Measurements from ENCODE around the gene CCDC57. TPM values are rescaled to one million over a fixed set of nuclear protein-coding genes. Genes with fewer than 3 reads are reported as not detected.

CCDC57 gene
- total RNA-seq, 1 donor from 2014 or later = 57.9 TPM

GRCh38 chr17:82224666-82225065 is 12.0 kb upstream of the CCDC57 start:
- Mint-ChIP-seq H3K36me3 (ENCODE audit: unreplicated experiment) (no peaks in the 10 kb centered on the region), H3K9me3 (ENCODE audit: unreplicated experiment) (no peaks in the 10 kb centered on the region), H3K27me3 (ENCODE audit: unreplicated experiment) (no peaks in the 10 kb centered on the region), H3K4me1 (ENCODE audit: unreplicated experiment) (peaks cover 6% of the 10 kb centered on the region), H3K27ac (ENCODE audit: unreplicated experiment) (no peak overlapping the region), H3K4me3 (ENCODE audit: unreplicated experiment) (no peak overlapping the region)
- no peak for DNase-seq (ENCODE audit: extremely low spot score, unreplicated experiment)
- no peak for TF ChIP-seq CTCF (IDR thresholded peaks at IDR 0.05)

- Mint-ChIP-seq H3K27ac (ENCODE audit: unreplicated experiment) (no peak overlapping the region), H3K4me3 (ENCODE audit: unreplicated experiment) (no peak overlapping the region), H3K9me3 (ENCODE audit: unreplicated experiment) (no peaks in the 10 kb centered on the region), H3K27me3 (ENCODE audit: unreplicated experiment) (no peaks in the 10 kb centered on the region), H3K4me1 (ENCODE audit: unreplicated experiment) (peaks cover 6% of the 10 kb centered on the region), H3K36me3 (ENCODE audit: unreplicated experiment) (no peaks in the 10 kb centered on the region)
- no peak for TF ChIP-seq CTCF (IDR thresholded peaks at IDR 0.05)
- no peak for DNase-seq (ENCODE audit: extremely low spot score, unreplicated experiment)
Measured at GRCh38 chr17:82223517-82223916, 10.9 kb upstream of the CCDC57 start.

GRCh38 chr17:82222816-82223215 is 10.2 kb upstream of the CCDC57 start:
- no peak for TF ChIP-seq CTCF (IDR thresholded peaks at IDR 0.05)
- H3K9me3 Mint-ChIP-seq (ENCODE audit: unreplicated experiment) = no peaks in the 10 kb centered on the region

GRCh38 chr17:82221341-82221902 is 8.8 kb upstream of the CCDC57 start:
- H3K27me3 Mint-ChIP-seq (ENCODE audit: unreplicated experiment) = no peaks in the 10 kb centered on the region
- DNase-seq (ENCODE audit: extremely low spot score, unreplicated experiment) = no peak
- no peak for TF ChIP-seq CTCF (IDR thresholded peaks at IDR 0.05)
- H3K9me3 Mint-ChIP-seq (ENCODE audit: unreplicated experiment) = no peaks in the 10 kb centered on the region
- H3K27ac Mint-ChIP-seq (ENCODE audit: unreplicated experiment) = no peak overlapping the region
- H3K36me3 Mint-ChIP-seq (ENCODE audit: unreplicated experiment) = no peaks in the 10 kb centered on the region
- H3K4me3 Mint-ChIP-seq (ENCODE audit: unreplicated experiment) = no peak overlapping the region
- peaks cover 22% of the 10 kb centered on the region for H3K4me1 Mint-ChIP-seq (ENCODE audit: unreplicated experiment)

More at GRCh38 chr17:82222816-82223215, 10.2 kb upstream of the CCDC57 start:
- Mint-ChIP-seq H3K4me3 (ENCODE audit: unreplicated experiment) (no peak overlapping the region), H3K27me3 (ENCODE audit: unreplicated experiment) (no peaks in the 10 kb centered on the region), H3K27ac (ENCODE audit: unreplicated experiment) (no peak overlapping the region), H3K36me3 (ENCODE audit: unreplicated experiment) (no peaks in the 10 kb centered on the region), H3K4me1 (ENCODE audit: unreplicated experiment) (peaks cover 11% of the 10 kb centered on the region)
- DNase-seq (ENCODE audit: extremely low spot score, unreplicated experiment) = no peak

GRCh38 chr17:82219753-82220709 is 7.4 kb upstream of the CCDC57 start:
- no peaks in the 10 kb centered on the region for H3K9me3 Mint-ChIP-seq (ENCODE audit: unreplicated experiment)
- no peak overlapping the region for H3K27ac Mint-ChIP-seq (ENCODE audit: unreplicated experiment)
- H3K4me1 Mint-ChIP-seq (ENCODE audit: unreplicated experiment) = peaks cover 28% of the 10 kb centered on the region
- no peak for TF ChIP-seq CTCF (IDR thresholded peaks at IDR 0.05)
- DNase-seq (ENCODE audit: extremely low spot score, unreplicated experiment) = no peak
- H3K4me3 Mint-ChIP-seq (ENCODE audit: unreplicated experiment) = no peak overlapping the region
- no peaks in the 10 kb centered on the region for H3K36me3 Mint-ChIP-seq (ENCODE audit: unreplicated experiment)
- no peaks in the 10 kb centered on the region for H3K27me3 Mint-ChIP-seq (ENCODE audit: unreplicated experiment)
